ENCODE measurements around the gene SLC35B4.

The SLC35B4 gene, protein sequence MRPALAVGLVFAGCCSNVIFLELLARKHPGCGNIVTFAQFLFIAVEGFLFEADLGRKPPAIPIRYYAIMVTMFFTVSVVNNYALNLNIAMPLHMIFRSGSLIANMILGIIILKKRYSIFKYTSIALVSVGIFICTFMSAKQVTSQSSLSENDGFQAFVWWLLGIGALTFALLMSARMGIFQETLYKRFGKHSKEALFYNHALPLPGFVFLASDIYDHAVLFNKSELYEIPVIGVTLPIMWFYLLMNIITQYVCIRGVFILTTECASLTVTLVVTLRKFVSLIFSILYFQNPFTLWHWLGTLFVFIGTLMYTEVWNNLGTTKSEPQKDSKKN

DNA sequence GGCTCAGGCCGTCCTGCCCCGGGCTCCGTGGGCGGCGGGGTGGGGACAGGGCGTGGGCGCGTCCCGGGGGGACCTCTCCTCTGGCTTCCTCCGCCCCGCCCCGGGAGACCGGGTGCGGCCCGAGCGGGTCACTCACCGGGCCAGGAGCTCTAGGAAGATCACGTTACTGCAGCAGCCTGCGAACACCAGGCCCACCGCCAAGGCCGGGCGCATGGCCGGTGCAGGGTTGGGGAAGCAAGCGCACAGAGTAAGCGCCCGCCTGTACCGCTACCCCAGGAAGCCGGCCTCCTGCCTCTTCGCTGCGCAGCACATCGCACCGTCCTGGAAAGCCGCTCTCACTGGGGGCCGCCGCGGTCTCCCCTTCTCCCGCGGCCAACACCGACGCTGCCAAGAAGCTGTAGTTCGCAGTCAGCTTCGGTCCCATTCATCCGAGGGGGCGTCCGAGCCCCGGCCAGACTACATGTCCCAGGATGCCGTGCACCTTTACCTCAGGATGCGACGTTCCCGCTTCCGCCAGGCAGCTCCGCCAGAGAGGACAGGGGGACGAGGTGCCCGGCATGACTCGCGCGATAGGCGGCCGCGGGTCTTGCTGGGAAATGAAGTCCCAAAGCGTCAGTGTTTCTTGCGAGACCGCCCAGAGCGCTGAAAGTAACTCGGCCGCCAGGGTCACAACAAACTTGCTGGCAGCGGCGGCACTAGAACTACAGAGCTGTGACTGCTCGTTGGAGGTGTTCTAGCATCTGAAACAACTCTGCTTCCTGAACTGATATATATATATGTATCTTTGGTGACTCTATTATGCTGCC lies at the start of gene SLC35B4:
TSS of gene SLC35B4 (minus strand) at position 392 of the 806 bp plus-strand sequence. CDS start at position 213, 179 bp downstream.
- DNase-seq (ENCODE audit: low read depth), result peak; percentile 94

DNA sequence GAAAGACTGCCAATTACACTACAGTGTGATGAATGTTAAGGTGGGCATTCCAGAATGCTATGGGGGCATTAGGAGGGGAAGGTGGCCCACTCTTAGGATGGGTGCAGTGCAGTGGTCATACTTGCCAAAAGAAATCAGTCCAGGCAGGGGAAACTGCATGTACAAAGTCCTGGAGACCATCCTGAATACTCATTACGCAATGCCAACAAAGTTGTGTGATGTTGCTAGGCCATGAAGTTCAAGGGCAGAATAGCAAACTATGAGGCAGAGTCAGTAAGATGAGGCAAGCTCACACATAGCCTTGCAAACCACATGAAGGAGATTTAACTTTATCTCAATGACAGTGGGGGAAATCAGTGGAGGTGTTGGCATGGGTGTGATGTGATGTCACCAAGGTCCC lies 49.8 kb upstream of the SLC35B4 start:
- DNase-seq (ENCODE audit: low read depth), result no peak

DNA sequence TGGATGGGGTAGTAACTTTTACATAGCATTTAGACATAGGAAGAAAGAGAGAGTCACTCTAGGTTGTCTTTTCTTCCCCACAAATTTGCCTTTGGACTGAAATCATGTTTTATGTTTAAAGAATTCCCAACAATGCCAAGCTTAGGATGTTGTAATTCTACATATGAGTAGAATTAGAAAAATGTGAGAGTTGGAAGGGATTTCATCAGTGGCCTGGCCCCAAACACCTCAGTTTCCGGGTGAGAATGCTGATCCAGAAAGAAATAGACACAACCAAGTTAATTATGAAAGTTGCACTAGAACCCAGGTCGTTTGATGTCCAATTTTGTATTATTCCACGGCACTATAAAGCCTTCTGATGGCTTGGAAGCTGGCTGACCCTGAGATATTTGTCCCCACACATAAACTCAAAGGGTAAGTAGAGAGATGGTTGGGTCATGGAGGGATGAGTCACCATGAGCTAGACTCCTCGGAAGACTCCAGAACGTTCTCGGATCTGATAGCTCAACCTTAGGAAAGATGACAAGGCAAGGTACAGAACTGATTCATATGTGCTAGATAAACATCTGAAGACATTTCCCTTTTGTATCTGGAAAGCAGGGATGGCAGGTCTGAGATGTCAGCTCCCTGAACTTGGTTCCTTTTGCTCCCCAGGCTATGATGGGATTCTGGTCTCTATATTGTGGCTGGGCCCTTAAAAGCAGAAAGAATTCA lies 48.8 kb upstream of the SLC35B4 start:
- DNase-seq (ENCODE audit: low read depth), result peak; percentile 63

DNA sequence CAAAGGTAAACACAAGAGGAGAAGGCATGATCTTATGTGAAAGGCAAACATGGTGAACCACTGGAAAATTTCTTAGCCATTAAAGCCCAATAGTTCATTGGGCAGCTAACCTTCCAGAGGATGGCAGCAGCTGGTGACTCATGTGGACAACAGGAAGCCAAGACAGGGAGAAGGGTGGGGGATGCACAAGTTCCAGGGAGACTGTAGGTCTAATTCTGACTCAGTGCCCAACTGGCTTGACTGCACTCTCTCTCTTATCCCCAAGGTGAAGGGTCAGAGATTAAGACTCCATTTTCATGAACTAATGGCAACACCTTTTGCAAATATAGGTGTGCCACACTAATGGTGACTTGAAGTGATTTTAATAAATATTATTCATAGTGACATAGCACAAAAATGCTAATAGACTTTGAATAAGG lies 47.9 kb upstream of the SLC35B4 start:
- DNase-seq (ENCODE audit: low read depth), result peak; percentile 38

DNA sequence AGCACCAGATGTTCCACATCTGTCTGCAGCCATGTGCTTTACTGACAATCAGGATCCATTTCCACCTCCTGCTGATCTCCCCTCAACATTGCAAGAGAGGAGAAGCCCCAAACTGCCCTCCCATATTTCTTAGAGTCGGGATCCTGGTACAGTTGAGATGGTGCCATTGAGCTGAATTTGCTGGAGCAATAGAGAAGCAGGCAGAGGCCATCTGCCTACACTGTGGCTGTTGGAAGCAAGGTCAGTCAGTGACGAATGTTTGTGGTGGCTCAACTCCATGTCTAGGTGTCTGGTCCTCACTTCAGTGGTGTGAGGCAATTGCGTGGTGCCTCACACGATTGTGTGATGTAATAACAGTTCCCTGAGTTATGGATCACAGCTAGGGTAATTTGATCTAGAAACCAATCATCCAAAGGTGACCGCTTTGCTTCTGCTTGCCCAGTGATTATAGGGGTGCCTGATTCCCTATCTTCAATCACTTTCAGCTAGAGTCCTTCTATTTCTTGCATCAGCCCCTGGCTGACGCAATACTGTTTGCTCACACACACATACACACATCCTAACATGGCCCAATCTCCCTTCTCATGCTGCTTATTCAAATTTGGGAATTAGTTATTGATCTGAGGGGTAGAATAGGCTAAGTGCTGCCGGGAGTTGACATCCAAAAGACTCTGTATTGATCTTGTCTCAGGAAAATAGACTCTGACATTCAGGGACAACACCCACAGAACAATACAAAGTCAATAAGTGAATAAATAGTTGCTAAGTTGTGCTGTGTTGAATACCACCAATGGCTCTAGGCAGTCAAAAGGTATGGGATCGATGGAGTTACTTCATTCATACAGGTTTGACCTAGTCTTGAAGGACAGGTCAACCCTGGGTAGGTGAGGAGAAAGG lies 46.1 kb upstream of the SLC35B4 start:
- DNase-seq (ENCODE audit: low read depth), result no peak

DNA sequence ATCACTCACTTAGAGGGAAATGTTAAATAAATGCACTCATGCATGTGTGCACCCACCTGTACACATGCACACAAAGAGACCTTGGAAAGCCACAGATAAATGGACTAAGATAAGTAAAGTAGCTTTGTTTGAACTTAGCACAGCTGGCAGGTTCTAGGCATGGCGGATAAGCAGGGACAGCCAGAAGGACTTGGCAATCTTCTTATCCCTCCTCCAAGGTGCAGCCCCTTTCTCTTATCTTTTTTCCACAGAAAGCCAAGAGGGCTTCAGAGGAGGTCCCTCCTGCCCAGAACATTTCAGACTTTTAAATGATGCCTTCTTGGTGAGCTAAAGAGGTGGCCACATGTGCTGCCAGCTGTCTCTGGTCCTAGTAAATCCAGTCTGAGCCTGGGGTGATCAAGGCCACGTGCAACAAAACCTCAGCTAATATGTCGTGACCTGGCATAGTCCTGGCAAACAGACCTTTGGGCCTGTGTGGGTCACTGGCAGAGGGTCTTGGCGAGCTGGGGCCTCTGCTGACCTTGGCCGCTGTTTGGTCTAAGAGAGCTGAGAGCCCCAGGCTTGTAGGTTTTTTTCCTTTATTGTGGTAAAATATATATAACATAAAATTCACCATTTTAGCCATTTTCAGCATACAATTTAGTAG lies 43.2 kb upstream of the SLC35B4 start:
- DNase-seq (ENCODE audit: low read depth), result no peak

DNA sequence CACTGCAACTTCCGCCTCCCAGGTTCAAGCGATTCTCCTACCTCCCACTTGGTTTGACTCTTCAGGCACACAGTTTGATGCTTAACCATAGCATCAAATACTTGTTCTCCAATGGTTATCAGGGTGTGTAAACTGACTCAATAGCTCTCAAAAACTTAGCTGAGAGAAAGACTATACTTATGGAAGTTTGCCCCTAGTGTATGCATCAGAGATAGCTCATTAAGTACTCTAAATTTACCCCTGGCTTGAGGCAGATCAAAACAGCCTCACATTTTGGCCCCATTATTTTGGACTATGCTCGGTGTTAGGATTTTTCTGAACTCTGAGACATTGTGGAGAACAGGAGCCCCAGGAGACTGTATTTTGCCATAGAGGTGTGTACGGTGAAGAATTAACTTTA lies 40.8 kb upstream of the SLC35B4 start:
- DNase-seq (ENCODE audit: low read depth), result no peak

DNA sequence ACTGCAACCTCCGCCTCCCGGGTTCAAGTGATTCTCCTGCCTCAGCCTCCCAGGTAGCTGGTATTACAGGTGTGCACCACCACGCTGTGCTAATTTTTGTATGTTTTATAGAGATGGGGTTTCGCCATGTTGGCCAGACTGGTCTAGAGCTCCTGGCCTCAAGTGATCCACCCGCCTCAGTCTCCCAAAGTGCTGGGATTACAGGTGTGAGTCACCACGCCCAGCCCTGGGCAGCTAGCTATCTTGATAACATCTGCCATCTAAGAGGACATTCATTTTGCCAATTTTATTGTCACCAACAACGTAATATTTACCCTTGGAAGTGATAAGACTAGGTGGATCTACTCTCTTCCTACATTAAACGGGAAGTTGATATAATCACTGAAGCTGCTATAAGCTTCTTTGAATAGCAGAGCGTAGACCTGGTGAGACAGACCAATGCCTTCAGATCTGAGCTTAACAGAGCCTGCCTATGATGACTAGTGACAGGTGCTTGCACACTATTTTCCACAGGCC lies 39.7 kb upstream of the SLC35B4 start:
- DNase-seq (ENCODE audit: low read depth), result no peak

DNA sequence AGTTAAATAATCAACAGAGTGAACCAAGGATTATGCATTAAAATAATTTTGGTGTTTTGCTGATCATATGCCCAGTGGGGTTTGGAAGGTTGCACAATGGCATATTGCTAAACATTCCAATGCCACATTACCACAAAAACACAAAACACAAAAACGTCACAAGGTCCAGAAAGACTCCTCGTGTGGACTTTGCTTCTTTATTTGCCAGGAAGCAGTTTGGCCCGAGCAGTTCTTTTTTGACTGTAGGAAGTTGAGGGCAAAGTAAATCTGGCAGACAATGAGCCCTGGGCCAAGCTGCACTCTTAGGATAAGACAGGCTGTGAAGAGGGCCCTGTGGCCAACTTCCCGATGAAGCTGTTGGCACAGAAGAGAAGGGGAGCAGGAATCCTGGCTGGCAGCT lies 39.2 kb upstream of the SLC35B4 start:
- DNase-seq (ENCODE audit: low read depth), result peak; percentile 47

DNA sequence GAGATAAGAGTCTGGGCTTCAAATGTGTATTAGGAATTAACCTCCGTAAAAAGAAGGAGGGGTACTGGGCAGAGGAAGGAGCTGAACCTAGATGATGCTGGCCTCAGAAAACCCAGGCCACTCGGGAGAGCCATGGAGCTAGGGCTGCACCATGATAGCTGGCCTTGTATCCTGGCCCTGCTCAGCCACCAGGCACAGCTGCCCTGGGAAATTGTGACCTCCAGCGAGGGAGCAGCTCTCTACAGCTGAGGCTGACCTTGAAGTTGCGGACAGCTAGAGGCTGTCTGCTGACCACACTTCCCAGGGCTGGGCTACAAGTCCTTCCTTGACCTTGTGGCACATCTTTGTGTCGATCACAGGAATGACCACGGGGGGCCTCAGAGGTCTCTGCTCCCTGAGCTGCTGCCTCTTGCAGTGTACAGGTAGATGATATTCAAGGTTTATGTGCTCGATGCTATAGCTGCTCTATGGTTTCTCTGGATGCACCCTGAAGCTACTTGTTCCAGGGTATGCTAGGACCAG lies 38.3 kb upstream of the SLC35B4 start:
- DNase-seq (ENCODE audit: low read depth), result no peak

DNA sequence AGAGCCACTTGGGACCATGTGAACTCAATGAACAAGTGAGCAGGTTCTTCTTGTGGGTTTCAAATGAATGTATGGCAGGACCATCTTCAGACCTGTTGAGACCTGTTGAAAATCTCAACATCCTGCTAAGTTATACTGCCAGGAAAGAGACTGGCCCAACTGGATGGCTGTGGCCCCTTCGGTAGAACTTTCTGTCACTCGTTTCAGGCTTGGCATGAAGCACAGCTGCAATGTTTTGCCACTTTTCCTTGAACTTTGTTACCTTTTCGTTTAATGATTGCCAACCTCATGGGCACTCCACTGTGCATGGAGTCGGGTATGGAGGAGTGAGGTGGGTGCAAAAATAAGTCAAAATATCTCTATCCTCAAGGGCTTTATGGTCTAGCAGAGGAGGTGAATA lies 36.7 kb upstream of the SLC35B4 start:
- DNase-seq (ENCODE audit: low read depth), result no peak

DNA sequence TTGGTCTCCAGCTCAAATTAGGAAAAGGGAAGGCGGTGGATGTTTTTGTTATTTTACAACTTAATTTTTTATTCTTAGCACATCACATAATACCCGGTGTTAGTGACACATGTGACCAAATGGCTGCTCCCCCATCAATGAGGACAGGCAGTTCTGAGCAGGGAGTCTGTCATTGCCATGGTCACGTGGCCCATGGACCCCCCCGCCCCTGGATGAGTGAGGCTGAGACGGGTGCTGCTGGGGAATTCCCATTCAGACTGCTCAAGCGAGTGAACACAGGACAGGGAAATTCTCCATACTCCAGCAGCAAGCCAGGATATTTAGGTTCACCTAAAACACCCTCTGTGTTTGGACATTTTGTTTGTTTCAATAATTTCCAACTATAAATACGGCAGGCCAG lies 34.7 kb upstream of the SLC35B4 start:
- no peak for DNase-seq (ENCODE audit: low read depth)

DNA sequence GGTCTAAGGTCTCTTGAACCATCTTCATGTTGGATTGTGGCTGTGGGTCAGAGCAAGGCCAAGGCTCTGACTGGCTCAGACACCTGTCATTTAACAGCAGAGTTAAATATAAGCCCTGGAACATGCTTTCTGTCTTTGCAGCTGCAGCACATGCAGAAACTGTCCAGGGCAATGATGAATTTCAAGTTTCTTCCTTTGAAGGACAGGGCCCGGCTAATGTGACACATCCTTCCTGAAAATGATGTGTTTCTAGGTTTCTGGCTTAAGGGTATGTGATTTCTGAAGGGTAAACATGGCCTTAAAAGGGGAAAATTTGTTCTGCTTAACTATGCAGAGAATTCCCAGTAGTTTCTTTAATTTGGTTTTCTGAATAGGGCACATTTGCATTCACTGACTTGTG lies 34.0 kb upstream of the SLC35B4 start:
- no peak for DNase-seq (ENCODE audit: low read depth)

DNA sequence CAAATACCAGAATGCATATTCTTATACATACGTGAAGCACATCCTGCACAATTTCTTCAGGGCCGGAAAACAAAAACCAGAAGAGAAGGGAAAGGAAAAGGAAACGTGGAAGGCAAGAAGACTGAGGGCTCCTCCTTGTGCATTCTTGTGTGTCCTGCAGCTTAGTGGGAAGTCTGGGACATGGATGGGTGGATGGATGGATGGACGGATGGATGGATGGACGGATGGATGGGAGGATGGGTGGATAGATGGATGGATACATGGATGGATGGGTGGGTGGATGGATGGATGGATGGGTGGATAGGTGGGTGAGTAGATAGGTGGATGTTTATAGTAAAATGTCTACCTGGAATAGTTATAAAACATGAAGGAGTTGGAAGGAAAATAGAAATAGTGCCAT lies 30.8 kb upstream of the SLC35B4 start:
- DNase-seq (ENCODE audit: low read depth), result no peak

DNA sequence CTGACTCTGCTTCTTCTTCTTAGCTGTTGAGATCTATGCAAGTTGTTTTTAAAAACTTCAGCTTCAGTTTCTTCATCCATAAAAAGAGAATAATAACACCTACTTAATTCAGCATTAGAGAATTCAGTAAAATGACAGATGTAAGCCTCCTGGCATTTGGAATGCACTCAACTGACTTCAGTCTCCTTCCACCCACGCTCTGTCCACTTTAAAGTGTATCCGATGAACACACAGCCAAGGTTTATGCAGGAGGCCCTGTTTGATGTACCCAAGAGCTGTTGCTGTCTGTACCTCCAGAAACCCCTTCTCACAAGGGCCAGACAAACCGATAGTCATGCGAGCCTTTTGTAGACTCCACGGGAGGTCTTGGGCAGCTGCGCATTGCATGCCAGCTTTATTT lies 27.1 kb upstream of the SLC35B4 start:
- no peak for DNase-seq (ENCODE audit: low read depth)

DNA sequence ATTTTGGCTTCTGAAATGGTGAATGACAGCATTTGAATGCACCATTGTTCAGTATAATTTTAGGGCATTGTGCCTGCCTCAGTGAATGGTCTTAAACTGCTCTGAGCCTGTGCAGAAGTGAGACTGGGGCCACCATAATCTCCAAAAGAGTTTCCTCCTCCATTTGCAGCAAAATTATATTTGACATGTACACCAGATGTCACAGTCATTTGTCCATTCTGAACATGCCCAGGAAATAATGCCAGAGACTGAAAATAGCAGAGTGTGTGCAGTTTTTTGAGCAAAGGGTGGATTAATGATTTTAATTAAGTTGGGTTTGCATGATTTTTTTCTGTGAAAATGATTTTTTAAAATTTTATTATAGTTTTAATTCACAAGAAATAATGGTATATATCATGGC lies 26.4 kb upstream of the SLC35B4 start:
- no peak for DNase-seq (ENCODE audit: low read depth)

DNA sequence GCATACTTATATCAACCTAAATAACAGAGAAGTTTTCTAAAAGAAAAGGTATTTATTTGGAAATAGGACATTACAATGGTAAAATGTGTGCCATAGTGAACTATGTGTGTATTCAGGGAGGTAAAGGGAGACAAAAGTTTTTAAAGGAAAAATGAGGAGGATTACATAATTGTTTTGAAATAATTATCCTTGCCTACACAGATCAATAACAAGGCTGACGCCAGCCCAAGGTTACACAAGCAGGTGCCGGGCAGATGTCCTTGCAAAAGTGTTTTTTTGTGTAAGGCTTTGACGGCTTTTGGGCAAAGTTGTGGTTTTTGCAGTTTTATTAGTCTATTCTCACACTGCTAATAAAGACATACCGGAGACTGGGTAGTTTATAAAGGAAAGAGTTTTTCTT lies 22.7 kb upstream of the SLC35B4 start:
- no peak for DNase-seq (ENCODE audit: low read depth)

DNA sequence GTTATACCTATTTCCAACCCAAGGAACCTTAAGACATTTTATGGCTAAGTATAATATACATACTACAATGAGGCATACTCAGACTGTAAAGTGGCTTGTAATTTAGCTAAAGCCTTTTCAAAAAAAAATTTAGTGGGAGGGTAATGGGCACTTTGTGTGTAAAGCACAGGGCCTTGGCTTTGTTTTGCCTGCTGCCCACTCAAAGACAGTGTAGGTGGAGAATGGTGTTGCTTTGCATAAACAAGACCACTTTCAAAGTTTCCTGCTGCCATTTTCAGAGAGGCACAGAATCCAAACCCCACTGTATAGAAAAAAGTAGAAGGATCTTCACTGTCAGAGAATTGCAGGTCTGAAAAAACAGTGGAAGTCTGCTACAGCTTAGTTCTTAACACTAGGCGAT lies 21.2 kb upstream of the SLC35B4 start:
- DNase-seq (ENCODE audit: low read depth), result no peak

DNA sequence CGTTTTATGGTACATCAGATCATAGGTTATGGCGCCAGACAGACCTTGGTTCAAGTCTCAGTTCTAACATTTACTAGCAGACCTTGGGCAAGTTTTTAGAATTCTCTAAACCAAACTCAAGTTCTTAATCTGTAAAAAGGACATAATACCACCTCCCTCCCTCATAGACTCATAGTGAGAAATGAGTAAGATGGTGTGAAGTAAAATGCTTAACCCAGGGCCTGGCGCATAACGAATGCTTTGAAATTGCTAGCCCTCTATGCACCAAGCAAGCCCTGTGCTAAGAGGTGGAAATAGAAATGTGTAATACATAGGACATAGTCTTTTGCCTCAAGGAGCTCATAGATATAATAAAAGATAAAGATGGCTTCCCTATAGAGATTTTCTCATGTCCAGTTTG lies 17.7 kb upstream of the SLC35B4 start:
- no peak for DNase-seq (ENCODE audit: low read depth)

DNA sequence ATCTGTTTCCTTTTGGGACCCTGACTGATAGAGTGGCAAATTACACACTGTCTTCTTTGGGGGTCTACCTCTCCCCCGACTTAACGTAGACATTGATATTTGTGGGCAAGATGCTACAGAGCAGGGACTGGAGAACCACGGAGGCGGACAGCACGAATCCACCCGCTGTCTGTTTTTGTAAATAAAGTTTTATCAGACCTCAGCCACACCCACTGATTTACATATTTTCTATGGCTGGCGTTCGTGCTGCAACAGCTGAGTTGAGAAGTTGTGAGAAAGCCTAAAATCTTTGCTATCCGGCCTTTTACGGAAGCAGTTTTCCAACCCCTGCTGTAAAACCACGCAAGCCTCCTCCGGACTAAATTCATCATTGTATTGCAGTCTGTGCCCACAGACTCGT lies 17.2 kb upstream of the SLC35B4 start:
- no peak for DNase-seq (ENCODE audit: low read depth)

DNA sequence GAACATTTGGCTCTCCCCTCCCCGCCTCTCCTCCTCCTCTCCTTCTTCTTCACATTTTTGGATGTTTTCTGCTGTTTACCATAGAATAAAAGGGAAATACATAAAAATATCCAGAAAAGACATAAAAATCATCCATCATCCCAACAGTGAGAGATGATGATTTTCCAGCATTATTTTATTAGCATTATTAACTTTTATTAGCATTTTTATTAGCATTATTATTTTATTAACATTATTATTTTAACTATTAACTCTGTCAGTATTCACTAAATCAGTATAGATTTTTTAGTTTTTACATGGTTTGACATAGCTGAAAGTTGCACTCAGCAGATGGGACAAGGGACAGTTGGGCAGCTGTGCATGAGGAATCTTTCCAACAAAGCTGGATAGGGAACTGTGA lies 16.2 kb upstream of the SLC35B4 start:
- no peak for DNase-seq (ENCODE audit: low read depth)

Measured in stromal cell of bone marrow (primary cell).